GM19328 (cell line): ENCODE results near the gene AUTS2.

Experiments used
- ATAC-seq: cut with Tn5 transposase; IDR thresholded peaks from one replicate; pipeline ENCODE4 v1.9.1; 2021; ENCODE audit warnings: mild to moderate bottlenecking, moderate library complexity; ENCODE audit not compliant: unreplicated experiment

The AUTS2 gene

GRCh38 chr7:70143075-70144044, 545.1 kb downstream of the AUTS2 start:
- ATAC-seq: no peak

GRCh38 chr7:70148997-70149396, 550.7 kb downstream of the AUTS2 start:
- no peak for ATAC-seq

DNA sequence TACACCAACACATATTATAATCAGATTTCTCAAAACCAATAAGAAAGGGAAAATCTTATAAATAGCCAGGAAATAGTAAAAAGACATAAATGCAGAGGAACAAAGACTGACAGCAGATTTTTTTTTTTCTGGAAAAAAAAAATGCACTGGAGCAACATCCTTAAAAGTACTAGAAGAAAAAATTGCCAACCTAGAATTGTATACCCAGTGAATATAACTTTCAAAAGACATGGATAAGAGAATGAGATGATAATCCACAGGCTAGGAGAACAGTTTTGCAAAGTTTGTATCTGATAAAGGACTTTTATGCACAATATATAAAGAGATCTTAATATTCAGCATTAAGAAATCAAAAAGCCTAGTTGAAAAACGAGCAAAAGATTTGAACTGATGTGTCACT, 554.0 kb downstream of the AUTS2 start:
- no peak for ATAC-seq

- ATAC-seq: no peak
Measured at GRCh38 chr7:70153933-70154332, 555.7 kb downstream of the AUTS2 start.

DNA sequence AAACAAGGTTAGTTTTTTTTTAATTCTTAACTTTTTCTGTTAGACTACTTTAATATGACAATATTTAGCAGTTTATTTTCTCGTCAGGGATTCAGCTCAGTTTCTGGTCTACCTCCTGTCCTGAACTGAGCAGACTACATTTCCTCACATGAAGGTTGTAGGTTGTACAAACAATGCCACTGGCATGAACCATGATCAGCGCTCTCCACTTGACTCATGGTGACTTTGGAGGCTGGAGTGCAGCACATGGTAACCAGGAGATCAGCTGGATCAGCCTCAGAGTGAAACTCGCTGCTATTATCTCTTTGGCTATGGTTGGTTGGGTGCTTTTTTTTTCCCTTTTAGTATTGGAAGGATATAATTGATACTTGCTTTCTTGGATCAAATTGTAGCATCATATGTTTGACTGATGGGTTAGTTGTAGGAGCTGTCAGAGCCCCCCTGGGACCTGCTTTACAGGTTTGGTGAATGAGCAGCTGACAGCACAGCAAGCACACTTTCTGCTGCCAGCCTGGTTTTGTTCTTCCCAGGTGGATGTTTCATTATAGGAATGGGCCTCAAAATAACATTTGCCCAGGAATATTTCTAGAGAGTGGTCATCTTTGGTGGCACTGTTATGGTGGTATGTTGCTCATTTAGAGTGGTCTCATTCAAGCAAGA, 556.4 kb downstream of the AUTS2 start:
- no peak for ATAC-seq

DNA sequence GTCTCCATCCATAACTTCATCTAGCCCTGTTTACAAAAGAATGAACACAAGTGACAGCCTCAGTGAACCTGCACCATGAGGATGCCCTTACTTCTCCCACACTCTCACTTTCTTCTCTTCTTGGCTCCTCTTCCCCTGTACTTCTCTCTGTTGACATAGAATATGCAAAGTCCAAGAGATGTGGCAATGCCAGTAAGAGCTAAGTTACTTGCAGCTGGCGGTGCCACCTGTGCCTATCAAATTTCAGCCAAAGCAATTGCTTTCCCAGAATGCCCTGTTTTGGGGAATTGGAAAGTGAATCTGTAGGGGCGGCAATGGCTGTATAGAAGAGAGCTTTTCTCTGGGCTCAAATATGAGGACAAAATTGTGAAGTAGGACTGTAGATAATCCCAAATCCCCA, 557.8 kb downstream of the AUTS2 start:
- no peak for ATAC-seq

DNA sequence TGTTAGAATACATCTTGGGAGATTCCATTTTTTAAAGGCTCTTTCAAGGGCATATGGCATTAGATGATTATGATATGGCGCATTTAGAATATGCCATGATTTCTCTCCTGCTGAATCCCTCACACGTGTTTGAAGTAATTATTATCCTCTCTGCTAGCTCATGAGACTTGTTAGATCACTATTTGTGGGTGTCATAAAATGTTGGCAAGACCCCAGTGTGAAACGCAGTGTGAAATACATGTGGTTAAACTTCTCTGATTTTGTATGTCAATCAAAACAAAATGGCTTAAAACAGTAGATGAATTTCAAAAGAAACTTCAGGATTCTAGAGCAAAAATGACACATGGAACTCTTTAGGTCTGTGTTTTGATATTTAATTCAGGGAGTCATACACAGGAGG, 560.8 kb downstream of the AUTS2 start:
- no peak for ATAC-seq

DNA sequence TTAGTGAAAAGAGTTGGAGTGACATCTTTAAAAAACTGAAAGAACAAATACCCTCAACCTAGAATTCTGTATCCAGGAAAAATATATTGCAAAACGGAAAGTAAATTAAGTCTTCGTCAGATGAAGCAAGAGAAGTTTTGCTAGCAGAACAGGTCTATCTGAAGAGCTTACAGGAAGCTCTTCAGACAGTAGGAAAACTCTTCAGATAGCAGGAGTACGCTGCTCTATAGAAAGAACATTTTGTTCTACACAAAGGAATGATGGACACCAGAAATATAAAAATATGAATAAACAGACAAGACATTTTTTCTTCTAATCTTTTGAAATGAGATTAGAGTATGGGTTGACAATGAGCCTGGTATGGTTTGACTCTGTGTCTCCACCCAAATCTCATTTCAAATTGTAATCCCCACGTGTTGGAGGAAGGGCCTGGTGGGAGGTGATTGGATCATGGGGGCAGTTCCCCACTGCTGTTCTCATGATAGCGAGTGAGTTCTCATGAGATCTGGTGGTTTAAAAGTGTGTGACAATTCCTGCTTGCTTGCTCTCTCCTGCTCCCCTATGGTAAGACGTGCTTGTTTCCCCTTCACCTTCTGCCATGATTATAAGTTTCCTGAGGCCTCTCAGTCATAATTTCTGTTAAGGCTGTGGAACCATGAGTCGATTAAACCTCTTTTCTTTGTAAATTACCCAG, 567.3 kb downstream of the AUTS2 start:
- ATAC-seq: no peak

GRCh38 chr7:70171369-70171920, 573.2 kb downstream of the AUTS2 start:
- no peak for ATAC-seq

DNA sequence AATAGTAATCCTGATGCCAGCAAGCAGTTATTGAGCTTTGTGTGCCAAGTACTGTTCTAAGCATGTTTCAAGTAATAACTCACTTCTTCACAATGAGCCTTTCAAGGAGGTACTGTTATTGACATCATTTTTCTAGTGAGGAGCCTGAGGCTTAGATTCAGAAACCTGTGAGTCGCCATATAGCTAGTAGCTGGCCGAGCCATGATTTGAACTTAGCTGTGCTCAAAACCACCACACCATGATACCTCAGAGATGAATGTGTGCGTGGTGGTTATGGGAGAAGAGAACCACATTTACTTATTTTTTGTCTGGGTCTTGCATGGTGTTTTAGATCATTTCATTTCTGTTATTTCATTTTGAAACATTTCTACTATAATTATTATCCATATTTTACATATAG, 578.9 kb downstream of the AUTS2 start:
- ATAC-seq: no peak

DNA sequence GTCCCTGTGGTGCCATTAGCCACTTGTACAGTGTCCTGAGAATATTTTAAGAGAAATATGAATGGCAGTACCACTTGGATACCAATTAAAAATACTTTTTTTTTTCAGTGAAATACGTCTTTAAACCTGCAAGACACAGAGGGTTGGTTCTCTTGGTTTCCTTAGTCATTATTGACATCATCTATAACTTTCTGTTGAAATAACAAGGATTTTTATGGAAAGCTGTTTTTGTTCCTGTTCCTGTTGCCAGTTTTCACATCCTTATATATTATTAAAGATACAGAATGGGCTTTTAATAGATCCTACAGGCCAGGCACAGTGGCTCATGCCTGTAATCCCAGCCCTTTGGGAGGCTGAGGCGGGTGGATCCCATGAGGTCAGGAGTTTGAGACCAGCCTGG, 579.9 kb downstream of the AUTS2 start:
- no peak for ATAC-seq

GRCh38 chr7:70178787-70179186, 580.5 kb downstream of the AUTS2 start:
- ATAC-seq: no peak

DNA sequence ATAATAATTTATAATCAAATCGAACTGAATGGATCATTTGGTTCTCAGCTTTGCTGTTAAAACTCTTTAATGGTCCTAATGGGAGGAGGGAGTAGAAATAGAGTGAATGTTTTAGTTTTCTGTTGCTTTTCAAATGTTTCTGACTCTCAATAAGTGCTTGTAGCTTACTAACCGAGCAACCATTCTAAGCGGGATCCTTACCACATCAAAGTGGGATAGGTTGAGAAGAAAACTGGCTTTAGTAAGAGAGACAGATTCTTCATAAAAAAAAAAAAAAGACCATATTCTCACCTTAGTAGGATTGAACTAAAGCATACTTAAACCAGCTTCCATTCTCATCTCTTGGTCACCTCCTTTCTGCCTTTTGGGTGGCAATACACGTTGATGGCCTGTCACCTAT, 584.2 kb downstream of the AUTS2 start:
- no peak for ATAC-seq

DNA sequence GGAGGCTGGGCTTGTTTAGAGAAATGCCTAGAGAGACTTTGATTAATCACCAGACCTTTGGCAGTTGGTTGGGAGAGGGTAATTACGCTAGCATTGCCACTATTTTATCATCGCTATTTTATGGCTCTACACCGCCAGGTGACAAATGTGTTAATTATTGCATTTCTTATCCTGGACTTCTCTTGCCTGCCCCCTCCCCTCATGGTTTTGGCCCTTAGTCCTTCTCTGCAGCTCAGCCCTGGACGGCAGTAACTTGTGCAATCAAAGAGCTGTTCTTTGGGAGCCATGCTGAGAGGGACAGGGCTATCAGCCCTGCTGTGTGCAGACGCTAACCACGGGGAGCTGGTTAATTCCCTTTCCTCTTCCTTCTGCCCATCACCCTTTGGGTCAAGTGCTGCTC, 585.0 kb downstream of the AUTS2 start:
- no peak for ATAC-seq

GRCh38 chr7:70188901-70189650, 590.8 kb downstream of the AUTS2 start:
- no peak for ATAC-seq

GRCh38 chr7:70189776-70190175, 591.5 kb downstream of the AUTS2 start:
- no peak for ATAC-seq

DNA sequence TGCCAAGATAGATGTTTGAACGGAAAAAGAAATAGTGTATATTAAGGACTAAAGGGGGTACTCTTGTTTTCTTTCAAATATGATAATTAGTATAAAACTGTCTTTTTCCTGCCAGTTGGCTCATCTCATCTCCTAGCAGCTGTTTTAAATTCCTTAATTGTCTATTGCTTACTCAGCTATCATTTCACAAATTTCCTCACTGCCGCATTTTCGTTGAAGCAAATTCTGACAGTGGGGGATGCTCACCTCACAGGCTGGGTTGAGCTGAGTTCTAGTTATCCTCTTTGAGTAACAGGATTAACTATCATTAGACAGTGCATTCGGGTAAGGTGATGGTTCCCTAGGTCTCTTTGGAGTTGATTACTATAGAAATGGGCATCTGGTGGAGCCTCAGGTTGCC, 592.0 kb downstream of the AUTS2 start:
- no peak for ATAC-seq

DNA sequence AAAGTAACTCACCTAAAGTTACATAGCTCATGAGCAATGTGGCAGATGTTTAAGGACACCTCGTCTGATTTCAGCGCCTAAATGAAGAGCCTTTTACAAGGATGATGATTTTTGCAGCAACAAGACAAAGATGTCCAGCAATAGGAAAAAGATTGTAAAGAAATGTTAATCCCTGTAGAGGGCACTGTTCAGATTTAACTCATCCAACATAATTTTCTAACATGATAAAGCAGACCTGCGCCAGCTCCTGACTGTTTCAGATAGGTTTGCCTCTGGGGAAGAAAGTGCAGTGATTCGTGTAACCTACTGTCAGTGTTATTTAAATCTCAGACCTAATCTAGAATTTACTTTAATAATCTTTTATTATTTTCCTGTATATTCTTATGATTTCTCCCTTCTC, 595.2 kb downstream of the AUTS2 start:
- no peak for ATAC-seq

GRCh38 chr7:70208236-70209063, 610.2 kb downstream of the AUTS2 start:
- ATAC-seq: no peak
